K562 (cell line): ENCODE measurements around the gene ZACN. TPM values are rescaled to one million over a fixed set of nuclear protein-coding genes. Genes with fewer than 3 reads are reported as not detected.

ENCODE experiments used
- CAMTA2 ChIP-seq: fragments of 250-450 bp; sonication (Bioruptor Pico); conservative IDR thresholded peaks from 2 replicates; pipeline ENCODE4 v1.5.1; 2022
- GABPA ChIP-seq: fragments of 200-800 bp; sonication (Bioruptor generic); conservative IDR thresholded peaks from 2 replicates; pipeline ENCODE4 v1.6.1; 2016; ENCODE audit warnings: low read depth, missing genetic modification characterization, missing compliant biosample characterization
- MAFK ChIP-seq: IDR thresholded peaks from 2 replicates; pipeline ENCODE4 v1.6.1; 2011; ENCODE audit warnings: low read length, improper control_type of control experiment
- MBD2 ChIP-seq: sonication (generic); IDR thresholded peaks from 2 replicates; pipeline ENCODE4 v1.6.1; 2016; ENCODE audit warnings: low read depth, borderline replicate concordance
- NELFE ChIP-seq: IDR thresholded peaks from 2 replicates; pipeline ENCODE4 v1.6.1; 2011; ENCODE audit warnings: mild to moderate bottlenecking; ENCODE audit not compliant: insufficient read depth, insufficient read length
- NONO ChIP-seq, 2 experiments: fragments of 200-400 bp in 1 of 2; fragments of 450-650 bp in 1 of 2; formaldehyde crosslinking in 1 of 2; IDR thresholded peaks; 2 replicates each; pipeline ENCODE4 v1.6.1; 2017; ENCODE audit warnings: low read depth in 2 of 2, mild to moderate bottlenecking in 2 of 2, moderate library complexity in 2 of 2, low read length in 1 of 2
- ZNF764 ChIP-seq: fragments of 250-450 bp; sonication (Bioruptor Pico); IDR thresholded peaks from 2 replicates; pipeline ENCODE4 v1.4.0; 2020; ENCODE audit warnings: low read depth, mild to moderate bottlenecking, moderate library complexity
- ZNF830 ChIP-seq: fragments of 250-450 bp; sonication (Bioruptor Pico); IDR thresholded peaks from 2 replicates; pipeline ENCODE4 v1.5.0; 2021; ENCODE audit warnings: mild to moderate bottlenecking
- polyA plus RNA-seq, 8 experiments: library from polyadenylated mRNA; depleted of rRNA in 4 of 8; stranded (reverse) in 5 of 8; unstranded in 3 of 8; fragments of >200 nt; fragmentation: Nextera tagmentation in 2 of 8; fragmentation: Illumina TruSeq in 1 of 8; extraction: Ambion mirVana in 2 of 8; extraction: Trizol in 1 of 8; gene quantifications; 2 replicates each; pipeline versions ENCODE4 v1.2.1 to v1.2.3, GENCODE V29; 2011 to 2014; ENCODE audit warnings: inconsistent platforms in 1 of 8, missing spikeins in 1 of 8
- total RNA-seq, 7 experiments: library from RNA; depleted of rRNA in 6 of 7; stranded (reverse); fragments of >200 nt in 6 of 7; fragmentation: Illumina TruSeq in 2 of 7; extraction: Trizol in 2 of 7; gene quantifications; 2 replicates each; pipeline versions ENCODE4 v1.2.1 to v1.2.3, GENCODE V29; 2011 to 2021; ENCODE audit warnings: low replicate concordance in 1 of 7
- TF ChIP-seq, protein P1 (sequence below): fragments of 250-450 bp; sonication (Bioruptor Pico); IDR thresholded peaks from 2 replicates; pipeline ENCODE4 v1.5.0; 2020; ENCODE audit warnings: mild to moderate bottlenecking, borderline replicate concordance
- TF ChIP-seq, protein P2 (sequence below): sonication (generic); formaldehyde crosslinking; IDR thresholded peaks from 2 replicates; pipeline ENCODE4 v1.4.0; 2020; ENCODE audit warnings: mild to moderate bottlenecking, missing genetic modification reagents
- TF ChIP-seq, protein P3 (sequence below), 2 experiments: fragments of 450-650 bp in 1 of 2; IDR thresholded peaks; 2 replicates each; pipeline ENCODE4 v1.6.1; 2011 to 2017; ENCODE audit warnings: low read depth in 2 of 2, antibody characterized with exemption in 1 of 2, borderline replicate concordance in 1 of 2, low read length in 1 of 2, mild to moderate bottlenecking in 1 of 2, mixed read lengths in 1 of 2; ENCODE audit not compliant: control insufficient read depth in 1 of 2
- TF ChIP-seq, protein P4 (sequence below): fragments of 450-650 bp; formaldehyde crosslinking; IDR thresholded peaks from 2 replicates; pipeline ENCODE4 v1.4.0; 2020; ENCODE audit warnings: mild to moderate bottlenecking, moderate library complexity

The ZACN gene
- total and polyA plus RNA-seq, 9 of the 15 experiments (the other 6 are each of a cell fraction or from before 2014, with no cell fraction given) = 0.07 TPM; not detected in 8

DNA sequence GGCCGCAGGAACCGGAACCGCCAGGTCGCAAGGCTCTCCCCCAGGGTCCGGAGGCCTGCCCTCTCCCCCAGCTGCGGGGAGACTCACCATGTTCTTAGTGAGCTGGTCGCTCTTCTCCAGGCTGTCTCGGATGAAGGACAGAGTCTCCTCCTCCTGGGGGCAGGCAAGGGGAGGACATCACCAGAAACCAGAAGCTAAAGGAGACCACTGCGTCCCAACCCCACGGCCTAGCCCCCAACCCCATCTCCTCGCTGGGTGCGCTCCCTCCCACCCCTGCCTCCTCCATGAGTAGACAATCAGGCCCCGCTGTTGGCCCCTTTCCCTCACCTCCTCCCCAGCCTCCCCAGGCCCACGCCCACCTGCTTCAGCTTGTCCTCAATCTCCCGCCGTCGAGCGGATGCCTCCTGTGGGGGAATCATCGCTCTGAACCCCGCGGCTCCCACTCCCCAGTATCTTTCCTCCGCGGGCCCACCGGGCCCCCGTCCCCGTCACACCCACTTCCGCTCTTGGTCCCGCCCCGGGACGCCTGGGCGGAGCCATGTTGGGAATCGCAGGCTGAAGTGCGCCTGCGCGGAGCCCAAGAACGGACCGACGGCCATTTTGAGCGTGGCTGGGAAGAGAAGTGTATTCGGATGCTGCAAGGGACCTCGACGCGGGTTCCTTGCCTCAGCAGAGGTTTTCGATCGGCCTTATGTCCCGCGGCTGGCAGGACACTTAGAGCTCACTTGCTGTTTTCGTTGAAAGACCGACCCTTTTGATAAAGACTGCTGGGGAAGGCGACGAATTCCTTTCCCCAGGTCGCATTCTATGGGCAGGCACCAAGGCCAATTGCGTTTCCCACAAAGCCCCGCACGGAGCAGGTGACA is 24.5 kb downstream of the ZACN start, which contains the start of gene EXOC7 (continued):
- TF ChIP-seq, protein P1, sequence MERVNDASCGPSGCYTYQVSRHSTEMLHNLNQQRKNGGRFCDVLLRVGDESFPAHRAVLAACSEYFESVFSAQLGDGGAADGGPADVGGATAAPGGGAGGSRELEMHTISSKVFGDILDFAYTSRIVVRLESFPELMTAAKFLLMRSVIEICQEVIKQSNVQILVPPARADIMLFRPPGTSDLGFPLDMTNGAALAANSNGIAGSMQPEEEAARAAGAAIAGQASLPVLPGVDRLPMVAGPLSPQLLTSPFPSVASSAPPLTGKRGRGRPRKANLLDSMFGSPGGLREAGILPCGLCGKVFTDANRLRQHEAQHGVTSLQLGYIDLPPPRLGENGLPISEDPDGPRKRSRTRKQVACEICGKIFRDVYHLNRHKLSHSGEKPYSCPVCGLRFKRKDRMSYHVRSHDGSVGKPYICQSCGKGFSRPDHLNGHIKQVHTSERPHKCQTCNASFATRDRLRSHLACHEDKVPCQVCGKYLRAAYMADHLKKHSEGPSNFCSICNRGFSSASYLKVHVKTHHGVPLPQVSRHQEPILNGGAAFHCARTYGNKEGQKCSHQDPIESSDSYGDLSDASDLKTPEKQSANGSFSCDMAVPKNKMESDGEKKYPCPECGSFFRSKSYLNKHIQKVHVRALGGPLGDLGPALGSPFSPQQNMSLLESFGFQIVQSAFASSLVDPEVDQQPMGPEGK (CRISPR knock-in tag) = no peak
- TF ChIP-seq NONO (IDR thresholded peaks at IDR 0.05; ENCODE audit: low read depth in 2 of 2, low read length in 1 of 2) (no peak), ZNF764 (CRISPR knock-in tag) (no peak), ZNF830 (CRISPR knock-in tag) (no peak), MBD2 (no peak), NELFE (no peak), CAMTA2 (CRISPR knock-in tag) (no peak), GABPA (tag) (peak; percentile 91), MAFK (no peak)
- TF ChIP-seq, protein P2, sequence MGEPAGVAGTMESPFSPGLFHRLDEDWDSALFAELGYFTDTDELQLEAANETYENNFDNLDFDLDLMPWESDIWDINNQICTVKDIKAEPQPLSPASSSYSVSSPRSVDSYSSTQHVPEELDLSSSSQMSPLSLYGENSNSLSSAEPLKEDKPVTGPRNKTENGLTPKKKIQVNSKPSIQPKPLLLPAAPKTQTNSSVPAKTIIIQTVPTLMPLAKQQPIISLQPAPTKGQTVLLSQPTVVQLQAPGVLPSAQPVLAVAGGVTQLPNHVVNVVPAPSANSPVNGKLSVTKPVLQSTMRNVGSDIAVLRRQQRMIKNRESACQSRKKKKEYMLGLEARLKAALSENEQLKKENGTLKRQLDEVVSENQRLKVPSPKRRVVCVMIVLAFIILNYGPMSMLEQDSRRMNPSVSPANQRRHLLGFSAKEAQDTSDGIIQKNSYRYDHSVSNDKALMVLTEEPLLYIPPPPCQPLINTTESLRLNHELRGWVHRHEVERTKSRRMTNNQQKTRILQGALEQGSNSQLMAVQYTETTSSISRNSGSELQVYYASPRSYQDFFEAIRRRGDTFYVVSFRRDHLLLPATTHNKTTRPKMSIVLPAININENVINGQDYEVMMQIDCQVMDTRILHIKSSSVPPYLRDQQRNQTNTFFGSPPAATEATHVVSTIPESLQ (CRISPR knock-in tag) = no peak
- TF ChIP-seq, protein P3, sequence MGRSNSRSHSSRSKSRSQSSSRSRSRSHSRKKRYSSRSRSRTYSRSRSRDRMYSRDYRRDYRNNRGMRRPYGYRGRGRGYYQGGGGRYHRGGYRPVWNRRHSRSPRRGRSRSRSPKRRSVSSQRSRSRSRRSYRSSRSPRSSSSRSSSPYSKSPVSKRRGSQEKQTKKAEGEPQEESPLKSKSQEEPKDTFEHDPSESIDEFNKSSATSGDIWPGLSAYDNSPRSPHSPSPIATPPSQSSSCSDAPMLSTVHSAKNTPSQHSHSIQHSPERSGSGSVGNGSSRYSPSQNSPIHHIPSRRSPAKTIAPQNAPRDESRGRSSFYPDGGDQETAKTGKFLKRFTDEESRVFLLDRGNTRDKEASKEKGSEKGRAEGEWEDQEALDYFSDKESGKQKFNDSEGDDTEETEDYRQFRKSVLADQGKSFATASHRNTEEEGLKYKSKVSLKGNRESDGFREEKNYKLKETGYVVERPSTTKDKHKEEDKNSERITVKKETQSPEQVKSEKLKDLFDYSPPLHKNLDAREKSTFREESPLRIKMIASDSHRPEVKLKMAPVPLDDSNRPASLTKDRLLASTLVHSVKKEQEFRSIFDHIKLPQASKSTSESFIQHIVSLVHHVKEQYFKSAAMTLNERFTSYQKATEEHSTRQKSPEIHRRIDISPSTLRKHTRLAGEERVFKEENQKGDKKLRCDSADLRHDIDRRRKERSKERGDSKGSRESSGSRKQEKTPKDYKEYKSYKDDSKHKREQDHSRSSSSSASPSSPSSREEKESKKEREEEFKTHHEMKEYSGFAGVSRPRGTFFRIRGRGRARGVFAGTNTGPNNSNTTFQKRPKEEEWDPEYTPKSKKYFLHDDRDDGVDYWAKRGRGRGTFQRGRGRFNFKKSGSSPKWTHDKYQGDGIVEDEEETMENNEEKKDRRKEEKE (IDR thresholded peaks at IDR 0.05; ENCODE audit: borderline replicate concordance in 1 of 2, control insufficient read depth in 1 of 2, low read depth in 2 of 2, low read length in 1 of 2) = no peak
- TF ChIP-seq, protein P4, sequence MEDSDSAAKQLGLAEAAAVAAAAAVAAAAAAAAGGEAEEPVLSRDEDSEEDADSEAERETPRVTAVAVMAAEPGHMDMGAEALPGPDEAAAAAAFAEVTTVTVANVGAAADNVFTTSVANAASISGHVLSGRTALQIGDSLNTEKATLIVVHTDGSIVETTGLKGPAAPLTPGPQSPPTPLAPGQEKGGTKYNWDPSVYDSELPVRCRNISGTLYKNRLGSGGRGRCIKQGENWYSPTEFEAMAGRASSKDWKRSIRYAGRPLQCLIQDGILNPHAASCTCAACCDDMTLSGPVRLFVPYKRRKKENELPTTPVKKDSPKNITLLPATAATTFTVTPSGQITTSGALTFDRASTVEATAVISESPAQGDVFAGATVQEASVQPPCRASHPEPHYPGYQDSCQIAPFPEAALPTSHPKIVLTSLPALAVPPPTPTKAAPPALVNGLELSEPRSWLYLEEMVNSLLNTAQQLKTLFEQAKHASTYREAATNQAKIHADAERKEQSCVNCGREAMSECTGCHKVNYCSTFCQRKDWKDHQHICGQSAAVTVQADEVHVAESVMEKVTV (CRISPR knock-in tag) = no peak
